Ovary (tissue), 3 donors: ENCODE results near the gene RBM33.

Source experiments
- CTCF ChIP-seq, 3 donors: fragments of 450-650 bp in 2 of 3; fragments of 200-600 bp in 1 of 3; IDR thresholded peaks; one replicate each; pipeline versions ENCODE4 v1.5.1 to v1.8.0; 2016 to 2022; ENCODE audit warnings: antibody characterized with exemption in 3 of 3, mild to moderate bottlenecking in 1 of 3
- POLR2A ChIP-seq: fragments of 450-650 bp; IDR thresholded peaks from one replicate; pipeline ENCODE4 v1.6.1; 2017; ENCODE audit warnings: antibody characterized with exemption, mild to moderate bottlenecking, moderate library complexity
- donor health status: DM: no; HTN: no; CAD: no.

GRCh38 chr7:155682484-155682883, 38.0 kb downstream of the RBM33 start:
- TF ChIP-seq CTCF (IDR thresholded peaks at IDR 0.05) (no peak), POLR2A (no peak)
